HG03280 (cell line): ENCODE results near the gene ZNF888.
A peak's percentile ranks its signal among the peaks of the same experiment; 100 is the strongest.
"Not testable (repeated sequence)": the region's sequence is repeated elsewhere in the genome, so short reads cannot be mapped to it uniquely, and the experiment has no call there.

ENCODE experiments used
- ATAC-seq: cut with Tn5 transposase; IDR thresholded peaks from one replicate; pipeline ENCODE4 v1.9.1; 2021; ENCODE audit warnings: mild to moderate bottlenecking, moderate library complexity; ENCODE audit not compliant: unreplicated experiment

ZNF888 gene

GRCh38 chr19:52889931-52890330 is 33.3 kb downstream of the ZNF888 start:
- ATAC-seq, result no peak

- ATAC-seq, result no peak
These were observed 34.2 kb downstream of the ZNF888 start for GRCh38 chr19:52889076-52889475.

- ATAC-seq, result no peak
These were observed 42.3 kb downstream of the ZNF888 start for GRCh38 chr19:52880895-52881389.

GRCh38 chr19:52872996-52873395 is 50.2 kb downstream of the ZNF888 start:
- ATAC-seq, result not testable (repeated sequence)

GRCh38 chr19:52871466-52871865 is 51.8 kb downstream of the ZNF888 start:
- ATAC-seq, result no peak

- not testable (repeated sequence) for ATAC-seq
These were observed 55.2 kb downstream of the ZNF888 start for GRCh38 chr19:52868031-52868430.

- peak; percentile 100 for ATAC-seq
These were observed 65.6 kb downstream of the ZNF888 start, which contains the start of gene ZNF468 for GRCh38 chr19:52857378-52858191. TSS of gene ZNF468 (minus strand) at chr19:52857619. CDS start at chr19:52854272, 3,347 bp downstream.

- peak; percentile 4 for ATAC-seq
These were observed 66.5 kb downstream of the ZNF888 start for GRCh38 chr19:52856540-52857377.
